ENCODE measurements around the gene FBLN2. TPM values are rescaled to one million over a fixed set of nuclear protein-coding genes. Genes with fewer than 3 reads are reported as not detected.

The FBLN2 gene
- total RNA-seq, 4 donors from 2014 or later: 6.3 to 122 (median 25.7) TPM

DNA sequence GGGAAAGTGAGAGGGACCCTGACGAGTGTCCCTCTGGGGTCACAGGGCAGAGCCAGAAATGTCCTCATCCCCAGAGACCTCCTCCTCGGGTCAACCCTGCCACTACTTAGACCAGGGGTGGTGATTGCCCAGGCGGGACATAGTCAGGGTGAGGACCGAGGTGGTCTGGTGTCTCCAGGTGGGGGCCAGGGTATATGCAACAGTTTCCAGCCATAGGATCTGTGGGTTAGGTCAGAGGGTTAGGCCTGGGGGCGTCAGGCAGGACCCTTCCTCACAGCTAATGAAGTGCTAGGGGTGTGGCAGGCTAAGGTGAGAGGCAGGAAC, 22.3 kb upstream of the FBLN2 start:
- 50% methylated on average over 1 of the region's 5 CpGs; no CpG with 5 or more reads in 1 of the 2 donors for WGBS, 2 donors

DNA sequence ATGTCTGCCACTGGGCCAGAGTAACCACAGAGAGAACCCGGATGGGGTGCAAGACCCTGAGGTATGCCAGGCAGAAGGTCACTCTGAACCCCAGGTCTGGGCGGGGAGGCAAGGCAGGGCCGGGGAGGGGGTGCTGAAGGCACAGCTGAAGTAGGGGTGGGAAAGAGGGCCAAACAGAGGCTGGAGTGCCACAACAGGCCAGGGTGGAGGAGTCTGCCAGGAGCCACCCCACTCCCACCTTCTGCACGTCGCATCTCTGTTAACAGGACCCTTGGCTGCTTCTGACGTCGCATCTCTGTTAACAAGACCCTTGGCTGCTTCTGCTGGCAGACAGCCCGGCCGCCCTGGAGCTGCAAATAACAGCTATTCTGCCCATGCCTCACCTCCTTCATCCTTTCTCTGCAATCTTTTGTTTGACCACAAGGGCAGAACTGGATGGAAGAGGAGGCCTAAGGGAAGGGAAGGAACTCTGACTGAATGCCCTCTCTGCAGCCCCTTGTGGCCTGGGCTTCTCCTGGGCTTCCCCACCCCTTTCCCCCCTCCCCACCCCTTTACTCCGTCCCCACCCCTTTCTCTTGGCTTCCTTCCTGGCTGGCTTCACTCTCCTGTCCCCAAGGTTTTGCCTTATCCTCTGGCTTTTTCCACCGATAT, 20.6 kb upstream of the FBLN2 start:
- no peak for DNase-seq
- intact Hi-C loops (cut with DNase I): no loop called here
- peak overlapping the region in 3 of 4 donors; percentile 11 to 39 (median 34) for H3K27ac ChIP-seq
- H3K4me3 ChIP-seq: no peak overlapping the region
- 68 to 69% methylated on average over 7 to 11 of the region's 11 CpGs for WGBS, 2 donors
- H3K27me3 ChIP-seq: peaks cover 0 to 20% (median 0%) of the 10 kb centered on the region in 4 donors
- no peaks in the 10 kb centered on the region for H3K9me3 ChIP-seq
- H3K4me1 ChIP-seq: peaks cover 6 to 53% (median 15%) of the 10 kb centered on the region in 3 donors
- H3K36me3 ChIP-seq: no peaks in the 10 kb centered on the region
- TF ChIP-seq, protein P1, sequence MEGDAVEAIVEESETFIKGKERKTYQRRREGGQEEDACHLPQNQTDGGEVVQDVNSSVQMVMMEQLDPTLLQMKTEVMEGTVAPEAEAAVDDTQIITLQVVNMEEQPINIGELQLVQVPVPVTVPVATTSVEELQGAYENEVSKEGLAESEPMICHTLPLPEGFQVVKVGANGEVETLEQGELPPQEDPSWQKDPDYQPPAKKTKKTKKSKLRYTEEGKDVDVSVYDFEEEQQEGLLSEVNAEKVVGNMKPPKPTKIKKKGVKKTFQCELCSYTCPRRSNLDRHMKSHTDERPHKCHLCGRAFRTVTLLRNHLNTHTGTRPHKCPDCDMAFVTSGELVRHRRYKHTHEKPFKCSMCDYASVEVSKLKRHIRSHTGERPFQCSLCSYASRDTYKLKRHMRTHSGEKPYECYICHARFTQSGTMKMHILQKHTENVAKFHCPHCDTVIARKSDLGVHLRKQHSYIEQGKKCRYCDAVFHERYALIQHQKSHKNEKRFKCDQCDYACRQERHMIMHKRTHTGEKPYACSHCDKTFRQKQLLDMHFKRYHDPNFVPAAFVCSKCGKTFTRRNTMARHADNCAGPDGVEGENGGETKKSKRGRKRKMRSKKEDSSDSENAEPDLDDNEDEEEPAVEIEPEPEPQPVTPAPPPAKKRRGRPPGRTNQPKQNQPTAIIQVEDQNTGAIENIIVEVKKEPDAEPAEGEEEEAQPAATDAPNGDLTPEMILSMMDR (IDR thresholded peaks at IDR 0.05): peak in 1 of 6 experiments; percentile 13
- TF ChIP-seq POLR2A (IDR thresholded peaks at IDR 0.05): no peak

More for the DNA sequence above, 22.3 kb upstream of the FBLN2 start:
- no peak for TF ChIP-seq POLR2A (IDR thresholded peaks at IDR 0.05)
- TF ChIP-seq, protein P1 (IDR thresholded peaks at IDR 0.05): no peak
- peaks cover 6 to 47% (median 11%) of the 10 kb centered on the region in 3 donors for H3K4me1 ChIP-seq
- H3K4me3 ChIP-seq: no peak overlapping the region
- intact Hi-C loops (cut with DNase I): no loop called here
- no peak for DNase-seq
- H3K9me3 ChIP-seq: no peaks in the 10 kb centered on the region
- no peaks in the 10 kb centered on the region for H3K36me3 ChIP-seq
- H3K27ac ChIP-seq: peak overlapping the region; percentile 14 to 81 (median 70)
- H3K27me3 ChIP-seq: peaks cover 0 to 13% (median 0%) of the 10 kb centered on the region in 4 donors

DNA sequence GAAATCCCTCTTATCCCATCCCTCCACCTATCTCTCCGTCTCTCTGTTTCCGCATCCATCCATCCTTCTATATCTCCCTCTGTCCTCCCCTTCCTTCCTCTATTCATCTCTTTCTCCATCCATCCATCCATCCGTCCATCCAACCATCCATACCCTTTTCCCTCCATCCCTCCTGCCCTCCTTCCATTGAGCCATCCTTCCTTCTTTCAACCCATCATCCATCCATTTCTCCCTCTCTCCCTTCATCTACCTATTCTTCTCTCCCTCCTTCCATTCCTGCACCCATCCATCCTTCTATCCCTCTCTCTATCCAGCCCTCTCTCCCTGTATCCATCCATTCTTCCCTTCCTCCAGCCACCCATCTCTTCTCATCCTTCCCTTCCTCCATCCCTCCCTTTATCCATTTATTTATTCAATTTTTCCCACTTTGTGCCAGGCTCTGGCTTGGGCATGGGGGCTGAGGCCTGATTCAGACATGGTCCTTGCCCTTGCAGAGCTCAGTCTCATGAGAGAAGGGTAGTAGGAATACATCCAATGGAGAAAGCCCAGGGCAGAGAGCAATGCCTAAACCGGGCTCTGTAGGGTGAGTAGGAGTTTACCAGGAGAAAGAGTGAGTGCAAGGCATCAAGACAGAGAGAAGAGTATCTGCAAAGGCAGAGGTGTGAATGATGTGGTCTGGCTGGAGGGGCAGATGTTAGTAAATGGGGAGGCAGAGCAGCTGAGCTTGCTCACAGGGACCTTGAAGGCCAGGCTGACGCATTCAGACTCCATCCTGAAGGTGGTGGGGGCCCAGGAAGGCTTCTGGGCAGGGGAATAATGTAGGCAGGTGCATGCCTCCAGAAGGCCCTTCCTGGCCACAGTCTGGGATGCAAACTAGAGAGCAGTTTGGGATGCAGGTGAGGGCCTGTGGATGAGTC, 19.5 kb upstream of the FBLN2 start:
- intact Hi-C loops (cut with DNase I): no loop called here
- TF ChIP-seq, protein P1 (IDR thresholded peaks at IDR 0.05): no peak
- no peak for TF ChIP-seq POLR2A (IDR thresholded peaks at IDR 0.05)

DNA sequence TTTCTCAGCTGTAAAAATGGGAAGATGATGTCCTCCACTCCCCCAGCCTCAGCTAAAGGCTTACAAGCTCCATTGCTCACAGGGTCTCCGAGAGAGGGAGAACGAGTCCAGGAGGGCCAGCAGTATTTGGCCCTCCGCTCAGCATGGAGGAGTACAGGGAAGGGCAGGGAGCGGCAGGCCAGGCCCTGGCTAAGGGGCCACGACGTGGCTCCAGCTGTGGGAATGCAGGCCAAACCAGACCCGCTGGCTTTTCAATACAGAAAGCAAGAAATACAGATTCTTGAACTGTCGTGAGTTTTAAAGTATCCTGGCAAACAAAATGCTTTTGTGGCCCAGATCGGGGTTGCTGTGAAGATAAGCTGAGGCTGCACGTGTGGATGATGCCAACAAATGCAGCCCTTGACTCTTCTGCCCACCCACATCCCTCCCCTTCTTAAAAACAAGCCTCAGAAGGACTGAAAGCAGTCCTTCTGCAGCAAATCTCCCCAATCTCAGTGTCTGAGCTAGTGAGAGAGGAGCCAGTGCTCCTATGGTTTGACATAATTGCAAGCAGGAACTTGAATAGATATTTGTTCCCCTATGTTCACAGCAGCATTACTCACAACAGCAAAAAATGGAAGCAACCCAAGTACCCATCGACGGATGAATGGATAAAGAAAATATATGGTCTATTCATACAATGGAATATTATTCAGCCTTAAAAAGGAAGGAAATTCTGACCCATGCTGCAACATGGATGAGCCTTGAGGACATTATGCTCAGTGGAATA, 18.5 kb upstream of the FBLN2 start:
- TF ChIP-seq, protein P1 (IDR thresholded peaks at IDR 0.05): no peak
- TF ChIP-seq POLR2A (IDR thresholded peaks at IDR 0.05): no peak
- Histone ChIP-seq H3K27me3 (peaks cover 0 to 38% (median 0%) of the 10 kb centered on the region in 4 donors), H3K9me3 (no peaks in the 10 kb centered on the region), H3K36me3 (no peaks in the 10 kb centered on the region), H3K4me3 (no peak overlapping the region), H3K27ac (peak overlapping the region in 2 of 4 donors; percentile 48 to 57), H3K4me1 (peaks cover 14 to 54% (median 15%) of the 10 kb centered on the region in 3 donors)
- intact Hi-C loops (cut with DNase I): no loop called here
- 33 to 62% methylated on average over 9 of the region's 12 CpGs for WGBS, 2 donors
- DNase-seq: no peak

More for the DNA sequence above, 19.5 kb upstream of the FBLN2 start:
- peaks cover 14 to 58% (median 15%) of the 10 kb centered on the region in 3 donors for H3K4me1 ChIP-seq
- H3K4me3 ChIP-seq: no peak overlapping the region
- H3K9me3 ChIP-seq: no peaks in the 10 kb centered on the region
- peaks cover 0 to 29% (median 0%) of the 10 kb centered on the region in 4 donors for H3K27me3 ChIP-seq
- no peaks in the 10 kb centered on the region for H3K36me3 ChIP-seq
- 75 to 77% methylated on average over 5 of the region's 5 CpGs for WGBS, 2 donors
- peak overlapping the region in 3 of 4 donors; percentile 34 to 57 (median 48) for H3K27ac ChIP-seq
- DNase-seq: no peak
